HG03066 (cell line): Measurements from ENCODE around the gene MTMR11.
"Not testable (repeated sequence)": the region's sequence is repeated elsewhere in the genome, so short reads cannot be mapped to it uniquely, and the experiment has no call there.

Source experiments
- ATAC-seq: cut with Tn5 transposase; IDR thresholded peaks from one replicate; pipeline ENCODE4 v1.9.1; 2021; ENCODE audit warnings: low read depth; ENCODE audit not compliant: unreplicated experiment

MTMR11 gene

GRCh38 chr1:149936170-149936991 lies at the start of gene MTMR11:
Gene MTMR11, minus strand, starts transcription at chr1:149936879. Its CDS starts 232 bp downstream, at chr1:149936647.
- no peak for ATAC-seq

DNA sequence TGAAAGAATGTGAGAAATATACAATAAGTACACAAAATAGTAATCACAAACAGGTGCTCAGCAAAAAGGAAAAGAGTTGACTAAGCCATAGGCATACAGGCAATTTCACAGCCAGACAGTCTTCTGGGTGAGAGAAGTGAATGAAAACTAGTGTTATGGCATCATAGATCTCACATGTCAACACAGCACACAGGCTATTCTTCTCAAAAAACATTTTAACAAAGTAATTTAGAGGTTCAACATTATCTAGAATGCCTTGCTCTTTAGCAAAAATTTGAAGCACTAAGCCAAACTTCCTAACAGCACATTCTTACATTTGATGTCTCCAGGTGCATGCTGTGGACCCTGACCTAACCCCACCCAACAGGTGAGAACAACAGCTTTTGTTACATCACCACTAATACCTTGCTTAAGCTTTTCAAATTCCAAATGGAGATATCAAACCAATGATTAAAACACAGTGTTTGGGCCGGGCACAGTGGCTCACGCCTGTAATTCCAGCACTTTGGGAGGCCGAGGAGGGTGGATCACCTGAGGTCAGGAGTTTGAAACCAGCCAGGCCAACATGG lies 43.4 kb upstream of the MTMR11 start:
- no peak for ATAC-seq

DNA sequence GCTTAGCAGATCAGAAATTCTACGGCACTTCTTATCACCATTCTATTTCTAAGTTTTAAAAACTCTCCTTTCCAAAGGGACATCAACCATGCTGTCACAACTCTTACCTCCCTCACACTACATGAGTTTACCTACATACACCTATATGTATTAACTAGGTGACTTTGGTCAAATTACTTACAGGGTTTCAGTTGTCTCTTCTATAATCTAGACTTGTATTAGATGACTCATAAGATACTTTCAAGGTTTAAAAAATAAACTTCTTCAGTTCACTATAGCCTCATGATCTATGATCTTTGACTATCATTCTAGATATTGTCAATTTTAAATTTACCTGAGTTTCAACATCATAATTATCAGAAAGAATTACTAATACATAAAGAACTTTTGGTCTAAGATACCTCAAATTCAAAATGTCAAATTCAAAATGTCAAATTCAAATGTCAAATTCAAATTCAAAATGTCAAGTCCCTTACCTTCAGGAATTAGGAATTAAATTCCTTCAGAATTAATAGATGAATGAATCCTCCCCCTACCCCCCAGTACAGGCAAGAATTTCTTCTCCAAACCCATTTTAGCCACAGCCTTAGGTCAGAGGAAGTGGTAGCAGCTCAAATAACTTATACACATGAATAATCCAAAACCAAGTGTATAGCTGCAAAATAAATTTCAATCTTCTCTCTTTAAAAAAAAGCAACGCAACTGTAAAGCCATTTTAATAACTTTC lies 42.7 kb upstream of the MTMR11 start:
- ATAC-seq = no peak

DNA sequence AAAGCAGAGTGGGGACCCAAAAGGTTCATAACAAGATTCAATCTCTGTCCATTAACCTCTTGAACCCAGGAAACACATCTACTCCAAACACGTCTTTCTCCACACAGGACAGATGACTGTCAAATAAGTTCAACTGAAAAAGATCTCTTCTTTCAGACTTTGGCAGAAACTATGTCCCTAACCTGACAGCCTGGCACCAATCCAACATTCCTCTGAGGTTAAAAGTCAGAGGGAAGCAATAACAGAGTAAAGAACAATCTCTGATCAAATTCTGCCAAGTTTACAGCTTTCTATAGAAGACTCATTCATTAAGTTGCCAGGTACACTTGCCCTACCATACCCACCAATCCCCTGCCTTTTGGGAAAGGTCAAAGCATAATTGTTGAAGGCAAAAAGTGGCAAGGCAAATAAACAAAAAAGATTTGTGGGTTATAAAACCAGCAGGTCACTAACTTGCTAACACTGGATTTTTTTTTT lies 41.9 kb upstream of the MTMR11 start:
- ATAC-seq = no peak

DNA sequence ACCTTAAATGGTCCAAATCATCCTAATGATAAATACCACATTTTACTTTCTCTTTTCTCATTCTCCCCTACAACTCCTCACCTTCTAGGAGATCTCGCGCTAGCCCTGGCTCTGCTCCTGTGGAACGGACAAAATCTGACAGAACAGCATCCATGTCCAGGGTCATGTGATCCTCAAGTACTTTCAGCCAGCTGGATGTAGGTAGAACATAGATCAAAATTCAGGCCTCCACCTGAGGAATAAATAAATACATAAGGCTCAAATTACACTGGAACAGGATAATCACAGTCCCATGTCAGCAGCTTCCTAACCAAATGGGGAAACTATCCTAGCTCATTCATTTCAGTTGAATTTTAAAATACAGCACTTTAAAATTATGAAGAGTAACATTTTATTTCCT lies 40.7 kb upstream of the MTMR11 start:
- ATAC-seq = no peak

- no peak for ATAC-seq
These were observed 35.9 kb upstream of the MTMR11 start for GRCh38 chr1:149972547-149972946.

DNA sequence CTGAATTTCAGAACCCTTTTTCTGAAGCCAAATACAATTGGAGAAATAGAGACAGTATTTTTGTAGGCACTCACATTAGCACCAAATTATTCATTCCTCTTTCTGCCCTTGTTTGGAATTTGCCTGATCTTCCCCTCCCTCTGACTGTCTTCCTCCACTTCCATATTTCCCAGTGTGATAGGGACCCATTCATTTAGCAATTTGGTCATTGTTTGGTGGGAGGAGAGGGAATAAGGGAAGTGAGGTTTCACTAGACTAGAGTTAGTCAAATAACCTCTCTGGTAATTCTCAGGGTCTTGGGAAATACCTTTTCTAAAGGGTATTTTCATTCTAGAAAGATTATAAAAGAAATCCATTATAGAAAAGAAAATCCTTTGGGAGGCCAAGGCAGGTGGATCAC lies 31.0 kb upstream of the MTMR11 start:
- no peak for ATAC-seq

- no peak for ATAC-seq
These were observed 30.4 kb upstream of the MTMR11 start for GRCh38 chr1:149967041-149967440.

GRCh38 chr1:149966405-149966804 lies 29.7 kb upstream of the MTMR11 start:
- ATAC-seq = no peak

GRCh38 chr1:149965440-149965839 lies 28.8 kb upstream of the MTMR11 start:
- ATAC-seq = no peak

DNA sequence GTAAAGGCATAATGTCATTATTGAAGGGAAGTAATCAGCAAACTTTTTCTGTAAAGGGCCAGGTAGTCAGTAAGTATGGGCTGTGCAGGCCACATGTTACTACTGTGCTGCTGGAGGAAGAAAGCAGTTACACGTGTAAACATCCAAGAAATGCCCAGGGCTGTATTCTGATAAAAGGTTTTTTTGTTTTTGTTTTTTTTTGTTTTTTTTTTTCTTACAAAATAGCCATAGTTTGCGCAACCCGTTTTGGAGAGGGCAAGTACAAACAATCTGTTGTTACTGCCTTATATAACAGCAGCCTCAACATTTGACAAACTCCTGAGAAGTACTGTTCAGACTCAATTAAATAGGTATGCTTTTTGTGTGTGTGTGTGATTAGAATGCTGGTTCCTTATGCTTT lies 26.7 kb upstream of the MTMR11 start:
- ATAC-seq = no peak

DNA sequence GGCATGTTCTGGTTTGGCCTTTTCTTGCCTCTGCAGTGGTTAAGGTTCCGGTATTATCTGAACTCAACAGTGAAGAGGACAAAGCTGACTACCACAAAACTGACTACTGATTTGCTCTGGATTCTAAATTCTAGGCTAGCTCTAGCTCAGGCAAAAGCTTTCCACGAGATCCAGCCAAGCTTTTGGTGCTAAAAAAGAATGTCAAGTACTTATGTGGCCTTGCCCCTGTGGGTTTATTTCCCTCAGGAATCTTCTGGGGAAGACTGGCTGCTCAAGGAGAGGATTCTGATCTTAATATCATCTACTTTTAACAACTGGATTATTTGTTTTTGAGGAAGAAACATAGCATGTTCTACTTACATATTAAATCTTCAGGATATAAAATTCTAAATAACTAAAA lies 26.1 kb upstream of the MTMR11 start:
- no peak for ATAC-seq

GRCh38 chr1:149962039-149962647 lies 25.5 kb upstream of the MTMR11 start:
- ATAC-seq = no peak

DNA sequence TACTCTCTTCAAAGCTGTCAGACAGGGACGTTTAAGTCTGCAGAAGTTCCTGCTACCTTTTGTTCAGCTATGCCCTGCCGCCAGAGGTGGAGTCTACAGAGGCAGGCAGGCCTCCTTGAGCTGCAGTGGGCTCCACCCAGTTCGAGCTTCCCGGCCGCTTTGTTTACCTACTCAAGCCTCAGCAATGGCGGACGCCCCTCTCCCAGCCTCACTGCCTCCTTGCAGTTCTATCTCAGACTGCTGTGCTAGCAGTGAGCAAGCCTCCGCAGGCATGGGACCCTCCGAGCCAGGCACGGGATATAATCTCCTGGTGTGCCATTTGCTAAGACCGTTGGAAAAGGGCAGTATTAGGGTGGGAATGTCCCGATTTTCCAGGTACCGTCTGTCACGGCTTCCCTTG lies 20.9 kb upstream of the MTMR11 start:
- ATAC-seq = not testable (repeated sequence)

- no peak for ATAC-seq
These were observed 13.2 kb upstream of the MTMR11 start for GRCh38 chr1:149949911-149950310.

- no peak for ATAC-seq
These were observed 8.5 kb upstream of the MTMR11 start for GRCh38 chr1:149945206-149945605.

- no peak for ATAC-seq
These were observed 6.2 kb upstream of the MTMR11 start for GRCh38 chr1:149942885-149943284.

- no peak for ATAC-seq
These were observed 5.5 kb upstream of the MTMR11 start for GRCh38 chr1:149942207-149942606.

DNA sequence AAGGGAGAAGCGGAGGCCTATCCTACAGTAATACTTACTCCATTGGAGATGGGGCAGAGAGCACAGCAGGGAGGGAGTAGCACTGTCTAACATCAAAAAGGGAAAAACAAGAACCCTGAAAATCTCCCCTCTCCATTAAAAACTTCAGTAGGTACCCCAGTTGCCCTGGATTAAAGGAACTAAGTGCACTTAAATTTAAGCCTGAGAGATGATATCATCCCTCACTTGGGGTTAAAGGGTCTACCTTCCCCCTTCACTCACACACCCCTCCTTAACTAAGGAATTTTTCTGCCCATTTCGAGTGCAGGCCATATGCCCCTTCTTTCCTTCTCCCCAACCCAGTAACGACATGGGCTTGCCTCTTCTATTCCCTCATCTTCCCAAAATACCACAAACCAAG lies 3.7 kb upstream of the MTMR11 start:
- no peak for ATAC-seq

- not testable (repeated sequence) for ATAC-seq
These were observed 2.0 kb upstream of the MTMR11 start for GRCh38 chr1:149938668-149939003.

DNA sequence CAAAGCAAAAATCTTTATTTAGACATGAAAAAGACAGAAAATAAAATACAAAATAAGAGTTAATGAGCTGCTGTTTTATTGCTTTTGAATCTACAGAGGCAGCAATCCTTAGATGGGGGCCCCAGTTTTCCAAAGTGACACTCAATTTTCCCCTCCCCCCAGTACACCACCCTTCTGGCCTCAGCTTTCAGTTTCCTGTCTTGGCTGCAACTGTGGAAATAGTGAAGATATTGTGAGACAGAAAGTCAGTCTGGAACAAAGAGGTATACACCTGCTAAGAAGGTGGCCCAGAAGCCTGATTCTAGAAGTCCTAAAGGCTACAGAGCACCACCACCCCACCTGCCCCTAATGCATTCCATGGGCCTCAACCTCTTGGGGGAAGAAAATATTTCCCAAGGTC lies 1.1 kb upstream of the MTMR11 start:
- no peak for ATAC-seq
